GM18498 (cell line): ENCODE measurements around the gene HAO1.

Source experiments
- ATAC-seq: cut with Tn5 transposase; IDR thresholded peaks from one replicate; pipeline ENCODE4 v1.9.1; 2021; ENCODE audit warnings: mild to moderate bottlenecking, moderate library complexity; ENCODE audit not compliant: unreplicated experiment

The HAO1 gene

GRCh38 chr20:7930343-7930742, 9.9 kb downstream of the HAO1 start:
- no peak for ATAC-seq

- ATAC-seq: no peak
Observed at GRCh38 chr20:7926767-7927166, 13.5 kb downstream of the HAO1 start.

GRCh38 chr20:7926323-7926722, 13.9 kb downstream of the HAO1 start:
- no peak for ATAC-seq

- ATAC-seq: no peak
Observed at GRCh38 chr20:7924692-7925091, 15.6 kb downstream of the HAO1 start.

- ATAC-seq: no peak
Observed at GRCh38 chr20:7916648-7917047, 23.6 kb downstream of the HAO1 start.

GRCh38 chr20:7912551-7912950, 27.7 kb downstream of the HAO1 start:
- ATAC-seq: no peak

GRCh38 chr20:7911586-7912330, 28.5 kb downstream of the HAO1 start:
- ATAC-seq: no peak

- no peak for ATAC-seq
Observed at GRCh38 chr20:7908905-7909304, 31.4 kb downstream of the HAO1 start.

- ATAC-seq: no peak
Observed at GRCh38 chr20:7903429-7903828, 36.8 kb downstream of the HAO1 start.

- ATAC-seq: no peak
Observed at GRCh38 chr20:7902879-7903278, 37.4 kb downstream of the HAO1 start.

GRCh38 chr20:7897781-7898364, 42.4 kb downstream of the HAO1 start:
- no peak for ATAC-seq

- ATAC-seq: no peak
Observed at GRCh38 chr20:7893014-7893730, 47.1 kb downstream of the HAO1 start.

- no peak for ATAC-seq
Observed at GRCh38 chr20:7891705-7892104, 48.6 kb downstream of the HAO1 start.

- no peak for ATAC-seq
Observed at GRCh38 chr20:7889736-7890135, 50.5 kb downstream of the HAO1 start.

GRCh38 chr20:7883741-7884140, 56.5 kb downstream of the HAO1 start:
- no peak for ATAC-seq

GRCh38 chr20:7883309-7883708, 56.9 kb downstream of the HAO1 start:
- ATAC-seq: no peak

- no peak for ATAC-seq
Observed at GRCh38 chr20:7882076-7882475, 58.2 kb downstream of the HAO1 start.

- ATAC-seq: no peak
Observed at GRCh38 chr20:7881551-7881950, 58.7 kb downstream of the HAO1 start.

GRCh38 chr20:7879883-7880282, 60.4 kb downstream of the HAO1 start:
- ATAC-seq: no peak

GRCh38 chr20:7868108-7868507, 72.2 kb downstream of the HAO1 start:
- no peak for ATAC-seq

- ATAC-seq: no peak
Observed at GRCh38 chr20:7866285-7866684, 74.0 kb downstream of the HAO1 start.

GRCh38 chr20:7859356-7859802, 80.9 kb downstream of the HAO1 start:
- no peak for ATAC-seq
